Measurements from ENCODE around the gene SYT12. TPM values are rescaled to one million over a fixed set of nuclear protein-coding genes. Genes with fewer than 3 reads are reported as not detected.

The SYT12 gene
- total RNA-seq, 3 donors from 2014 or later (not counting 1 experiment from before 2014, with no cell fraction given): not detected

- Histone ChIP-seq H3K4me3 (ENCODE audit: low read length) (no peak overlapping the region), H3K9me3 (ENCODE audit: control insufficient read depth, insufficient read depth, low read length) (no peaks in the 10 kb centered on the region), H3K4me1 (ENCODE audit: control insufficient read depth, insufficient read depth, low read length) (no peaks in the 10 kb centered on the region), H3K27ac (ENCODE audit: low read length) (no peak overlapping the region), H3K27me3 (ENCODE audit: control insufficient read depth, insufficient read depth, low read length) (peaks cover under 1% of the 10 kb centered on the region), H3K36me3 (ENCODE audit: control insufficient read depth, insufficient read depth, low read length) (no peaks in the 10 kb centered on the region)
- DNase-seq (no peak), ATAC-seq (no peak)
- Mint-ChIP-seq H3K9me3 (no peaks in the 10 kb centered on the region), H3K36me3 (no peaks in the 10 kb centered on the region), H3K4me3 (no peak overlapping the region), H3K4me1 (no peaks in the 10 kb centered on the region), H3K27ac (no peak overlapping the region), H3K27me3 (ENCODE audit: low read depth in 2 of 2) (peaks cover 0 to 1% of the 10 kb centered on the region in 2 donors)
- intact Hi-C loops (cut with micrococcal nuclease): no loop called here
- TF ChIP-seq CTCF (IDR thresholded peaks at IDR 0.05): no peak
- 91% methylated on average over 13 of the region's 13 CpGs for WGBS (ENCODE audit: insufficient coverage)
Measured at GRCh38 chr11:67062526-67063373, 39.8 kb downstream of the SYT12 start.

GRCh38 chr11:67066333-67066709 is 43.4 kb downstream of the SYT12 start:
- H3K36me3 Mint-ChIP-seq: no peaks in the 10 kb centered on the region
- DNase-seq (no peak), ATAC-seq (no peak)
- WGBS (ENCODE audit: insufficient coverage): 92% methylated on average over 3 of the region's 3 CpGs
- no peaks in the 10 kb centered on the region for H3K36me3 ChIP-seq (ENCODE audit: control insufficient read depth, insufficient read depth, low read length)
- no peaks in the 10 kb centered on the region for H3K4me1 Mint-ChIP-seq
- no peaks in the 10 kb centered on the region for H3K9me3 ChIP-seq (ENCODE audit: control insufficient read depth, insufficient read depth, low read length)
- peaks cover 2% of the 10 kb centered on the region for H3K4me1 ChIP-seq (ENCODE audit: control insufficient read depth, insufficient read depth, low read length)
- intact Hi-C loops (cut with micrococcal nuclease): no loop called here
- no peaks in the 10 kb centered on the region for H3K27me3 ChIP-seq (ENCODE audit: control insufficient read depth, insufficient read depth, low read length)
- H3K9me3 Mint-ChIP-seq: no peaks in the 10 kb centered on the region
- H3K4me3 Mint-ChIP-seq: no peak overlapping the region
- no peak overlapping the region for H3K4me3 ChIP-seq (ENCODE audit: low read length)
- H3K27ac ChIP-seq (ENCODE audit: low read length): no peak overlapping the region
- H3K27me3 Mint-ChIP-seq (ENCODE audit: low read depth in 2 of 2): peaks cover 0 to 2% of the 10 kb centered on the region in 2 donors
- no peak overlapping the region for H3K27ac Mint-ChIP-seq
- no peak for TF ChIP-seq CTCF (IDR thresholded peaks at IDR 0.05)

- ATAC-seq (peak; percentile 90 to 99 (median 98)), DNase-seq (peak; percentile 68 to 82)
- intact Hi-C loops (cut with micrococcal nuclease): loop anchor here (1.0 kb wide), 1 partner anchor 377 kb away; no protein-coding TSS in a partner anchor
- Mint-ChIP-seq H3K4me1 (peaks cover 0 to 7% of the 10 kb centered on the region in 2 donors), H3K36me3 (no peaks in the 10 kb centered on the region), H3K9me3 (no peaks in the 10 kb centered on the region), H3K27ac (no peak overlapping the region), H3K27me3 (ENCODE audit: low read depth in 2 of 2) (peaks cover 0 to 2% of the 10 kb centered on the region in 2 donors), H3K4me3 (peak overlapping the region; percentile 74)
- peak overlapping the region; percentile 5 for H3K4me3 ChIP-seq (ENCODE audit: low read length)
- H3K27me3 ChIP-seq (ENCODE audit: control insufficient read depth, insufficient read depth, low read length): peaks cover 3% of the 10 kb centered on the region
- no peaks in the 10 kb centered on the region for H3K36me3 ChIP-seq (ENCODE audit: control insufficient read depth, insufficient read depth, low read length)
- TF ChIP-seq CTCF (IDR thresholded peaks at IDR 0.05): peak; percentile 87
- peaks cover 9% of the 10 kb centered on the region for H3K4me1 ChIP-seq (ENCODE audit: control insufficient read depth, insufficient read depth, low read length)
- H3K9me3 ChIP-seq (ENCODE audit: control insufficient read depth, insufficient read depth, low read length): no peaks in the 10 kb centered on the region
- H3K27ac ChIP-seq (ENCODE audit: low read length): no peak overlapping the region
- 42% methylated on average over 53 of the region's 53 CpGs for WGBS (ENCODE audit: insufficient coverage)
Measured at GRCh38 chr11:67071420-67072284, 48.7 kb downstream of the SYT12 start.
